Forelimb muscle (tissue), 1 donor: Measurements from ENCODE around the gene DAB2. TPM values are rescaled to one million over a fixed set of nuclear protein-coding genes. Genes with fewer than 3 reads are reported as not detected.

ENCODE experiments used
- DNase-seq: peaks from one replicate; pipeline ENCODE4 v3.0.0-alpha.2; 2013; ENCODE audit warnings: low read depth
- polyA plus RNA-seq: library from polyadenylated mRNA; unstranded; fragments of 120-200 nt; gene quantifications from one replicate; pipeline ENCODE4 v1.2.1, GENCODE V29; 2013; ENCODE audit not compliant: insufficient read length

Gene DAB2
- polyA plus RNA-seq, 1 donor, result 84.7 TPM

DNA sequence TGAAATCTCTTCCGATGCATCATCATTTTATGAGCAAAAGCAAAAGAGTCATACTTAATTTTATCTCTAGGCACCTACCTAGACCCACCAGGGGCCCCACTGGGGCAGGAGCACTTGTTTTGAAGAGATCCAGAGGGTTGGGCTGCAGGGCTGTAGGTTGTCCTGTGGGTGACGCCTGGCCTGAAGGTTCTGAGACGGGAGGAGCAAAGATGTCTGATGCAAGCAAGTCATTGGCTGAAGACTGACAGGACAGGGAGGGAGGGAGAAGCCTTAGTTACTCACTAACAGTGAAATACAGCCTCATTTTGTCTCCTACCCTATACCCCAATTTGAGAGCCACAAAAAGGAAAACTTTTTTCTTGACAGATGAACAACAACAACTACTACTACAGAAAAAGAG is 43.4 kb downstream of the DAB2 start:
- no peak for DNase-seq

DNA sequence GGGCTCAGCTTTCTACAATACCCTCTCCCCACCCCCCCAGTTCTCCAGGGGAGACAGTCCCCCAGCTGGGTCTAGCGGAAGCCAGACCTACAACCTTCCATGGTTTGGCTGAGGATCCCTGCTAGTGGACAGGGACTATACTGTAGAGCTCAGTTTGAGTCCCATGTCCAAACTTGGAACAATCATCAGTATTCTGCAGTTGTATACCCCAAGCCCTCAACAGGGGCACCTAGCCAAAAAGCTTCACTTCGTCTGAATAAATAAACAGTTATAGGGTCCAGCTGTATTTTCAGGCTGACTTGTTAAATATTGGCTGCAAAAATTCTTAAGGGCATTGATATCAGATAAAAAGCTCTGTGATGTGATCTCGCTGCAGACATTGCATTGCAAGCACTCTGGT is 45.1 kb downstream of the DAB2 start:
- DNase-seq, result peak; percentile 59

DNA sequence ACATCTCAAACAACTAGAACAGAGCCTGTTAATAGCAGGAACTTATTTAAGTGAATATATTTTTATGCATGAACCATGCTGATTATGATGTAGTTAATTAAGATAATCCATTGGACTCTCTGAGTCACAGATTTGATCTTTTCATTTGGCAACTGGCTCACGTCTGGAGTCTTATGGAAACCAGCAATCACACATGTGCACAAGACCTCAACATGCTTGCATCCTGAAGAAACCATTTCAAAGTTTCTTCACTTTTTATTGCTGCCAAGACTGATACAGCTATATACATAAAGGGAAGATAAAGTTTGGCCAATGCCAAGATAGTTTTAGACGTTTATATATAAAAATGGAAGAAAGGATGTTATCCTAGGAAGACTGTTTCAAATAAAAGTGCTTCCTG is 47.2 kb downstream of the DAB2 start:
- DNase-seq, result no peak

DNA sequence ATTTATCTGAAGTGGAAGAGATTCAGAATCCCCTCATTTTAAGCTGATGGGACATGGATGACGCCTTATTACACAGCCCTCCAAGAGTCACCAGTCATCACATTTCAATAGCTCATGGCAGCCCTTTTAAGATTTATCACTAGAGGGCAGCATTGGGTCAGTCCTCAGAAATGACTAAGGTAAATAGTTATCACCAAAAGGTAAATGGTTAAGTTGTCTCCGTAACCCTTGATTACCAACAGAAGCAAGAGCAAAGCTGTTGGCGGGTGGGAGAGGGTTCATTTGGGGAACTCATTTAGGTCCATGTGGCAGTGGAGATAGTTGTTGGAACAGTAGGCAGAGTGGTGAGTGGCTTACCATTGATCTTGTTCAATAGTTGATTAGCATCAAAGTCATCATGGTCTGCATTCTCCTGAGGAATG is 48.5 kb downstream of the DAB2 start:
- DNase-seq, result no peak

DNA sequence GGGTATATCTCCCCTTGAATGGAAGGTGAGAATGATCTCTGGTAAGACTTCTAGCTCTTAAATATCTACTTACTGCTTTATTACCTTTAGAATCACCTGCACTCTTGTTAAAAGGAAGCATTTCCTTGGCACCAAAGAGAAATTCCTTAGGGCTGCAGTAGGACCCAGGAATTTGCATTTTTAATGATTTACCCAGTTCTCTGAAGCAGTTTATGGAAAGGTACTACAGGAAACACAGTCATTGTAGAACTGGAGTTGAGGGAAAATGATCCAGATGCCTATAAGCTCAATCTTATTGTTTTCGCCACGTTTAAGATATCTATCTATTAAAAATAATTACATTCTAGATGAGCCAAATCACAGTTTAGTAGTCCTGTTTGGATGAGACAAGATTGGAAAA is 51.0 kb downstream of the DAB2 start:
- no peak for DNase-seq

DNA sequence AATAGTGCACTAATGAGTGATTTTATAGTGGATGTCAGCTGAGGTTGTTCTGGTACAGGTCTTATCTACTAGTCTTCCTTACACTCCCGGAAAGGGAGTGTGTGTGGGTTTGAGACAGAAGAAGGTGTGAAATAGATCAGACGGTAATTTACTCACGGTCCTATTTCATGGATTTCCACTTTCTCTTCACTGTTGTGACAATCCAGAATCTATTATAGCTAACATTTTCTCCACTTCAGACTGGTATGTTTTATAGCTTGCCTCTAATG is 53.5 kb downstream of the DAB2 start:
- DNase-seq, result no peak

DNA sequence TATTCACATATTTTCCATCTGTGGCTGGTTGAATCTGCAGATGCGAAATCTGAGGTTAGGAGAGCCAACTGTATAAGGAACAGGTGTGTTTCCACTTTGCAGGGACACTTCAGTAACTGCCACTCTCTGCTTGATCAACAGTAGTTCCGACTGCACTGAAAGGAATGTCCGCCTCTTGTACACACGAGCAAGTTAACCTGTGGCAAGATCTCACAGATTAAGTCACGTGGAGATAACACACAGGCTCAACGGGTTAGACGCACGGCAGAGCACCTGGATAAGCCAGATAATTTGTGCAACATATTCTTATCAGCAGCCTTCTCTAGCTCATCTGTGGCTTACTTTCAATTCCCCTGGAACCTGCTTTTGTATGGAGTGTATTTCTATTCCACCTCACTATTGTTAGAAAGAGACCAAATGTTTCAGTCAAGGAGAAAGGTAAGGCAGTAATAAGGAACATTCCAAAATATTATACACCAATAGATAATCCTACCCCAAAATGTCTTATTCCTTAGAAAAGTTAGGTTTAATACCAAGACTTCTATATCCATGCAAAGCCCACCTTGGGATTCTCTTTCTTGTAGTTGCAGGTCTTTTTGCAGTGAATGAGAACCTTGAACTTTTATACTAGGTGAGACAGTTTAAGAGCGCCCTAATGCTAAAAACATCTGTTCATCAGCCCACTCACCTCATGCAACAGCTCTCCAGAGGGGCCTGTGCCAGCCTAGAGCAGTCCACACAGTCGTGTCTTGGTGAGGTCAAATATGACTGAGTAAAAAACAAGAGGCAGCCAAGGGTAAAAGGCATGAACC is 54.0 kb downstream of the DAB2 start:
- DNase-seq, result no peak

DNA sequence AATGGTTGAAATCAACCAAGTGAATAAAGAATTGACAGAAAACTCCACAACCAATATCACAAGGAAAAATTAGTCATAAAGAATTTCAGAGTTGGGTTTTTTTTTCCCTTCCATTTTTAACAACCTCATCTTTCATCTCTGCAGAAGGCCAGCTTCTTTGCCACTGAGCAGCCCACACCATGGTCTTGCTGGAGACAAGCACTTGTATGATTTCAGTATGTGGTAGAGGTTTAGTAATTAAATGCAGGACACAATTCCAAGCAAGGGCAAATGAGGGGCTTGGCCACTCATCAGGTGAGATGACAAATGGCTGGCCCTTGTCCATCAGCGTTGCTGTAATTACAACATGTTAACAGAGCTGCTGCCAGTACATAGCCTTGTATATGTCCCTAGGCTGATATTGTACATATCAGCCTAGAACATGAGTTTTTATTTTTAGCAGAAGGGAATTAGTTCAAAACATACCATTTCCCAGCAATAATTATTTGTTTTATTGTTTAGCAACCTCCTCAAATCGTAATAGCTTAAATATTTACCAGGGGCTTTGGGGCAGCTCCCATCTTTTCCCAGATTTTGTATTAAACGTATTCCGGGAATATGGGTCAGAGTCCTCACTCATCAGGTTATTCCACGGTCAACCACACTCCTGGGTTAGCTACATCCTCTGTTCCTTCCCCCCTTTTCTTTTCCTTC is 55.5 kb downstream of the DAB2 start:
- DNase-seq, result no peak

DNA sequence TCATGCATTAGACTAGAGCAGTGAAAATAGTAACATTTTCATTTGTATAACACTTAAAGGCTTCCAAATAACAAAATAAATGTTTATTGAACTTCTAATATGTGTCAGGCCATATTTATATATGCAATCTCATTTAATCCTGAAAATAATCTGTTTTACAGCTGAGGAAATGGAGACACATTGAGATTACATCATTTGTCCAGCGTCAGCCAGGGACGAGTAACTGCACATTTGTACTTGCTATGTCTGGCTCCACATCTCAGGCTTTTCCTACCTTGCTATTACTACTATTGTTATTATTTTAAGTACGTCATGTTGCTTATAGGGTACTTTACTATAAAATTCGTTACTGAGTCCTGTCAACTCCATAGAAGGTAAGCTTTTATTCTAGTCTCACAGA is 56.7 kb downstream of the DAB2 start:
- no peak for DNase-seq

DNA sequence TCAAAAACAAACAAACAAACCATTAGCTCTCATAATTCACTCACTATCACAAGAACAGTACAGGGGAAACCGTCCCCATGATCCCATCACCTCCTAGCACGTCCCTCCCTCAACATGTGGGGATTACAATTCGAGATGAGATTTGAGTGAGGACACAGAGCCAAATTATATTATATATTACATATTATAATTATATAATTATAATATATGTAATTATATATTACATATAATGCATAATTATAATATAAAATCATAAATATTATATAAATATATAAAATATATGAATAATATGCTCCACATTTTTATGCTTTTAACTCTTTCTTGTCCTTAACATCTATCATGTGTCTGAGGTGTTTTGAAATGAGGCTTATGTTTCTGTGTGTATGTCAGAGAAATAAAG is 57.1 kb downstream of the DAB2 start:
- no peak for DNase-seq

DNA sequence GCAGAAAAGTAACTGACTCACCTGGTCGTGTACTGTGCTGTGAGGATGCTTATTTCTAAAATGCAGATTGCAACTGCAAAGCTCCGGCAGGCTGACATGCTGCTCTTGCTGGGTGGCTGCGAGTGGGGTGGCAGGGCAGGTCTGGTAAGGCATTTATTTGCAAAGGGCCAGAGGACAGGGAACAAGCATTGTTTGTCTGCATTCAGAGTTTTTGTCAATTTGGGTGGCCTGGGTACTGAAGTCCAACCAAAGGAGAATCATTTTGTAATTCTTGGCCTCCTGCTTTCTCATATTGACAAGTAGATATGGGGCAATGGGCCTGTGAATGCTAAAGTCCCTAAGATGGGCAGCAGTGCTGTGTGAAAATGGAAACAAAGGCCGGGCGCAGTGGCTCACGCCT is 60.4 kb downstream of the DAB2 start, which contains the start of gene C9:
TSS of gene C9 (minus strand) at position 129 of the 400 bp plus-strand sequence. CDS start at position 98, 31 bp downstream.
- no peak for DNase-seq

DNA sequence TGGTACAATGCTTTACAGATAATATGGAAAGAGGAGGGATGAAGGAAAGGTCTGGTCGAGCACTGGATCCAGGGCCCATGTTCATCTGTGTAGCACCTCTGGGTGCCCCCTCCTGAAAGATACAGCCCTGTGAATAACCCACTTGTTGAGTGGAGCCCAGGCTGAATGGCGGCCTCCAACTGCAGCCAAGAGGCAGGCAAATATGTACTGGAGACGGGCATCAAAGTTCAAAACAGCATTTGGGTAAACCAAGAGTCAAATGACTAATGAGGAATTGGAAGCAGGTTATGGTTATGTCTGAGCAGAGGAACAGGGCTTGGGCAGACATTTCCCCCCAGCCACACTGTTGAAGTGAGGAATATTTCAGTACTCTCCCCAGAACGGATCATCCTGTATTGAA is 61.6 kb downstream of the DAB2 start:
- DNase-seq, result no peak

DNA sequence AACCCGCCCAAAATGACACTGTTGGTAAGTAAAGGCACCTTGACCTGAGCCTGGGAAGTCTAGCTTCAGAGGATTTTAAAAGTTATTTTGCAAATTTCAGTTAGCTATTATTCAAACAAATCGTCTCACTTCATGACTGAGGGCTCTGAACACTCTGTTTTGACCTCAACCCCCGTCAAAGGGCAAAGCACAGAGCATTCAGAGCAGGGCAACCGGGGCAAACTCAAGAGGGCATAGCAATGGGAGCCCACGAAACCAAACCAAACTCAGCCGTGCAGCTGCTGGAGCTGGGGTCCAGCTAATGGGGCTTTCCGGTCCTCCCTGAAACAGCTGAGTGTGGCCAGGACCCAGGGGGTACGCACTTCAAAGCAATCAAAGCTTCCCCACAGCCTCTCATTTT is 62.1 kb downstream of the DAB2 start:
- no peak for DNase-seq

DNA sequence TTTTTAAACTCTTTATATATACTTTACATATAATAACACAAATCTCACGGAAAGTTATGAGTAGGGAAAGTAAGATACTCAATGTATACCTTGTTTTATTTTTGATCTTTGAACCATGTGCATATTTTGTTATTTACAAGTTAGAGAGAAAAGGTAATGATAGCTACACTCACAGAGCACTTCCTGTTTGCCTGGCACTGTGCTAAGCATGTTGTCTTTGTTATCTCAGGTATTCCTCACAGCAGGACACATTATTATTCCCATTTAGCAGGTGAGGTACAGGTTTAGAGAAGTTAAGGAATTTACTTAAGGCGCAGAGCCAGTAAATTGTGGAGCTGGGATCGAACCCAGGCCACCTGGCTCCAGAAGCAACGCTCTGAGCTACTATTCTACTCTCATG is 63.5 kb downstream of the DAB2 start:
- DNase-seq, result no peak

DNA sequence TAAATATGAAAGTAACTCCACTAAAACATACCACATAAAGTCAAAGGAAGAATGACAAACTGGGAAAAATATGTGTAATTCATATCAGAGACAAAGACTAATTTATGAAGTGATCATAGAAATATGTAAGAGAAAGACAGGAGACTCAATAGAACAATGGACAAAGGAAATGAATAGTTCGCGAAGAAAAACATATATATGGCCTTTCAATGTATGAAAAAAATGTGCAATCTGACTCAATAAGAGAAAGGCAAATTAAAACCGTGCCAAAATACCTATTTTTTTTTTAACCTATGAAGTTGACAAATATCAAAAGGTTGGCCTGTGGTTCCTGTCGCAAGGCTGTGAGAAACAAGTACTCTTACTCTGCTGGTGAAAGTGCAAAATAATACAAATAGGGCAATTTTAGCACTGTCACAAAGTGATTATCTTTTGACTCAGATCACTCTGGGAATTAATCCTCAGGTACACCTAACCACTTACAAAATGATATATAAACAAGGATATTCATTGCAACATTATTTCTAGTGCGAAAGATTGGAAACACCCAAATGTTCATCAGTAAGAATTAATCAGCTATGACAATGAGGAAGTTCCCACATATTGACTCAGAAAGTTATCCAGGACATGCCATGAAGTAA is 64.2 kb downstream of the DAB2 start:
- no peak for DNase-seq

DNA sequence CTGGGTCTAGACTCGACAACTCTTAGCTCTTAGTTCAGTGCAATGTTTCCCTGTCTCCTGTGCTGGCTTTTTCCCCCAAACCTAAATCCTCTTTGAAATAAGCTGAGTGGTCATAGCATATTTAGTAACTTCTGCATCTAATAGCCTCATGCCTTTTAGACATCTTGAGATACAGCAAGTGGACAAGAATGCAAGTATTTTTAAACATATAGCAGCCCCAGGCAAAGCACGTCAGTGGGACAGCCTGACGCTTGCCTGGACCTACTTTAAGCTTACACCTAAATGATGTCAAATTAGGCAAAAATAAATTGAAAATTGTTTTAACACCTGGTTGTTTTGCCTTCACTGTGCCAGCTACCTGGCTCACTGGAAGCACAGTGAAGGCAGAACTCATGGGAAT is 68.5 kb downstream of the DAB2 start:
- DNase-seq, result no peak

DNA sequence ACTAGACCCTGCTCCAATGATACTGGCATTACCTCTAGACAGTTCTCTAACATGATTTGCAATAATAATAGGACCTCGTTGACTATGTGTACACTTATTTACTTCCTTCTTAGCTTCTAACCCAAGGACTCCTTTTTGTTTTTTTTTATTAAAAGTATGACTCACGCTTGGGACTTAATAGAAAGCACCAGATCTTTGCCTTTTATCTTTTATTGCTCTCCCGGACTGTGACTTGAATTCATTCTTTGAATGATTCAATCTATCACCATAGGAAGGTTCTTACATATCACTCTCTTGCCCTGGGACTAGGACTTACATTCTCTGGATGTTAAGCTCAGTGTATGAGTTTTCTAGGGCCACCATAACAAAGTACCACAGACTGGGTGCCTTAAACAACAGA is 69.5 kb downstream of the DAB2 start:
- no peak for DNase-seq

DNA sequence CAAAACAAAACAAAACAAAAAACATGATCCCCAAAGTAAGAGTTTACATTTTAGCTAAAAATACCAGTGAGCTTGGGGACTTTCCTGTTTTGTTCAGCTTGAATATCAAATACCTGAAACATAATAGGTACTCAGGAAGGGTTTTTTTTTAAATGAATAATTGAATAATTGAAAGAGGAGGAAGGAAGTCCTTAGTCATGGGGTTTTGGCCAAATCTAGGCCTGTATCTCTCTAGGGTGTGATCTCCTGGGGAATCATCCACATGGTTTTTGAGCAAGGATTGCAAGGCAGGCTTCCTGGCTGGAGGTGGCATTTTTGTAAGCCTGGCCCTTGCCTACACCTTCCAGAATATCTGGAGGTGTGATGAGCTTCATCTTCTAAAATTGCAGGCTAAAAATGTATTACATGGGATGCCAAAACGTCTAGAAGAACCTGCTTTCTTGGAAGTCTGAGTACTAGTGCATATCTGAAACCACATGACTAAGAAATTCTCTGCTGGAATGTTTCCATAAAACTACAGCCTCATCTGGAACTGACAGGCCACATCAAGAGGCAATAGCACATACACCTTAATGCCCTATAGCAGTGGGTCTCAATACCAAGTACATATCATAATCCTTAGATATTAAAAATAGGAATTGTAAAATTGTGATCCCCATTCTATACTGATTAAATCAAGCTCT is 70.9 kb downstream of the DAB2 start:
- DNase-seq, result no peak

DNA sequence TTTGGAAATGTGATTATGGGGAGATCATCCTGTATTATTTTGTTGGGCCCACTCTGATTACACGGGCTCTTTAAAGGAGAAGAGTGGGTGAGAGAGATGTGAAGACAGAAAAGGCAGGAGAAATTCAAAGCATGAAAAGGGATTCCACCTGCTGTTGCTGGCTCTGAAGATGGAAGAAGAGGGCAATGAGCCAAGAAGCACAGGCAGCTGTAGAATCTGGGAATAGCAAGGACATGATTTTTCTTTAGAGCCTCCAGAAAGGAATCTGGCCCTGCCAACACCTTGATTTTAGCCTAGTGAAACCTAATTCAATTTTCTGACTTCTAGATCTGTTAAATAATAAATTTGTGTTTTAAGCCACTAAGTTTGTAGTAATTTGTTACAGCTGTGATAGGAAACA is 71.8 kb downstream of the DAB2 start:
- no peak for DNase-seq

DNA sequence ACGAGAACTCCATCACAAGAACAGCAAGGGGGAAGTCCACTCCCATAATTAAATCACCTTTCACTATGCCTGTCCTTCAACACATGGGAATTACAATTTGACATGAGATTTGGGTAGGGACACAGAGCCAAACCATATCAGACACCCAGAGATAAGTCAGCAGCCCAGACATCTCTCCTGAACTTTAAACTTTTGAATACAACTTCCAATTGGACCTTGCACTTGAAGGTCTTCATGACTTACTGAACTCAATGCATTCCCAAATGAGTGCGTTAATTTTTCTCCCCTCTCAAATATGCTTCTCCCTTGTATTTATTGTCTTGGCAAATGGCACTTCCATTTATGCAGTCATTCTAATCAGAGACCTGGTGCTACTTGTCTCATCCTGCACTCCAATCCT is 72.6 kb downstream of the DAB2 start:
- no peak for DNase-seq

DNA sequence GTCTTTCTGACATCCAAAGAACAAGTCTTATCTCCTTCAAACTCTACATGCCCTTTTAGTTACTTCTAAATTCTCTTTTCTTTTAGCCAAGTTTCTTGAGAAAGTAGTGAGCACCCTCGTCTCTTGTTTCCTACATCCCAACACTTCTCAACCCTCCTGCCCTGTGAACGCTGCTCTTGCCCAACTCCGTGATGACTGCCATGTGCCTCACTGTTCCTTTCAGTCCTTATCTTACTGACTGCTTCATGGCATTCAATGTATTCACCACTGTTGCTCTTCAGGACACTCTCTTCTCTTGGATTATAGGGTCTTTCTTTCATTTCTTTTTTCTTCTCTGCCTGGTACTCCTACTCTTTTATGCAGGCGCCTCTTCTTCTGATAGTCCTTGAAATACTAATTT is 75.3 kb downstream of the DAB2 start:
- DNase-seq, result no peak

DNA sequence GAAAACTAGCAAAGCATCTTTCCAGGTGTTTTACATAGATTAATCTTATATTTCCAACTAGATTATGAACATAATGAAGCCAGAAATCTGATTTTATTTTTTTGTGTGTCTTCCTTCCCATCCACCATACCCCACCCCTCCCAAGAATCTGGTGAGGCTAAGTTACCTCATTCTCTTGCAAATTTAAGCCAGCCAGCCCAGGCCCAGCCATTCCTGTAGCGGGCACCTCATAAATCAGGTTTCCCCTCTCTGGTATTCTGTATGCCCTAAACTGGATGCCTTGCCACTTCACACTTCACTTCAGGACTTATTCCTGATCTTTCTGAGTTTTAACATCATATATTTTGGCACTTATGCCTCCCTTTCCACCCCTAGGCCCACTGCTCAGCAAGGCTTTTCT is 82.3 kb downstream of the DAB2 start:
- DNase-seq, result no peak

DNA sequence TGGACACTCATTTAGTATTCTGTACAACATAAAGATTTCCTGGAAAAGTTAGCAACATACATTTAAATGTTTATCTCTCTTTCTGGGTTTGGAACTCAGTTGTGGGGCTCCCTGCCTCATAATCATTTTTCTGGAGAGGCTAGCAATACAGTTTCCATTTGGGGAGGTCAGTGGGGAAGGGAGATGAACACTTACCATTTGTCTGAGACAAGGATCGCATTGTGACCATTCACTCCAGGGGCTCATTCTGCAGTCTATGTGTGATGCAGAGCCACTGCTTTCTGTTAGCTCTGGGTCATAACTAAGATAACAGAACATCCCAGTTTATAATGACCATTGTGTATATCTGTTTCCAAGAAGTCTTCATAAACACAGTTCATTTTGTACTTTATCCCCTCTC is 82.9 kb downstream of the DAB2 start:
- no peak for DNase-seq
